ENCODE data around the gene TMEM229B.
"Not testable (repeated sequence)": the region's sequence is repeated elsewhere in the genome, so short reads cannot be mapped to it uniquely, and the experiment has no call there.

Gene TMEM229B

DNA sequence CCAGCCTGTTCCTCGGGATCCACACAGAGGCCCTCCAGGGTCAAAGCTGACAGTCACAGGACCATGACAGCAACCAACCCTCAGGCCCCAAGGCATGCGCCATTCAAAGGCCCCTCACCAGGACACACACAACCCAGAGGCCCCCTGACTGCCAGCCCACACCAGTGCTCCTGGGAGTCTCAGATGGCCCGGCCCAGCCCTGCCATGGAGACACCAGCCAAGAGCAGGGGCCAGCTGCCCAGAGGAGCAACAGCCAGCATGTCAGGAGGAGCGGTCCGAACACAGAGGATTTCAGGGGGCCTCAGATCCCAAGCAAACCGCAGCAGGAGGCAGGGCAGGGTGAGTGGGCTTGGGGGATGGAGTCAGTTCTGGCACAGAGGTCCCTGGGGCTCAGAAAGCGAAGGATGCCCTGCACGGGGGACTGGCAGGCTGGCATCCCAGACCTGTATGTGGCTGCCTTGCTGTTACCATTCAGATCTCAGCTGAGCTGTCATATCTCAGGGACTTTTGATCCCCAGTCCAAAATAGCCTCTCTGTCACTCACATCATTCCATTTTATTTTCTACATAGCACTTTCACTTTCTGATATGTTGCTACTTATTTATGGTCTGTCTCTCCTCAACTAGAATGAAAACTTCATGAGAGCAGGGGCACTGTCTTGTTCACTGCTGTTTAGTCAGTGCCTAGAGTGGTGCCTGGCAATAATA is 4.8 kb downstream of the TMEM229B start:
- FAIRE-seq = no peak

DNA sequence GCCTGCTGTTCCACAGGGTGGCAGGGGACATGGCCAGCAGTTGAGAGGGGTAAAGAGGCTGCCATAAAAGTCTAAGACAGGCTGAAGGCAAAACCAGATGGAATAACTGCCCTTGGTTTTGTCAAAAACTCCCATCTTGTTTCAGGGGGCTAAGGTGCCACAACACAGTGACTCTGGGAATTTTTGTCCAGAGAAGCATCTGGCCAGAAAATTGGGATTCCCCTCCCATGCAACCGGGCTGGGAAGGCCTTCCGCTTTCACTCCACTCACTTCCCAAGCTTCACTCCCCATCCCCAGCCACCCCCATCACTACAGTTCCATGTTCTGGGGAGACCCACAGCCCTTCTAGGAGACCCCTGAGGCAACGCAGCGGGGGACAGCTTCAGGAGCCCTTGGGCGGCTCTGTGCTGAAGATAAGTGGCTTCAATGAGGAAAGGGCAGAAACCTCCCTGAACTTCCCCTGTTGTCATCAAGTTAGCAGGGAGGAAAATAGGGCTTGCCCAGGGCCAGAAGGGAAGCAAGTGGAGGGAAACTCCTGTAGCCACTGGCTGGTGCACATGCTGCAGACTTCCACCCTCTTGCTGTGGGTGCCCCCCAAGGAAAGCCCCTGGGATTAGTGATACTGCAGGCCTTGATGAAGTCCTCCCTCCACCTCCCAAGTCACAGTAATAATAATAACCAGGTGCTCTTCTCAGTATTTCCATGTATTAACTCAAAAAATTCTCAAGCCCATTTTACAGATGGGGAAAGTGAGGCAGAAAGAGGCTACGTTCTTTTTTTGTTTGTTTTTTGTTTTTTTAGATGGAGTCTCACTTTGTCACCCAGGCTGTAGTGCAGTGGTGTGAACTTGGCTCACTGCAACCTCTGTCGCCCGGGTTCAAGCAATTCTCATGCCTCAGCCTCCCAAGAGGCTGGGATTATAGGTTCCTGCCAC is 6.0 kb downstream of the TMEM229B start:
- no peak for FAIRE-seq

- no peak for FAIRE-seq
Measured at GRCh38 chr14:67480011-67480410, 8.5 kb downstream of the TMEM229B start.

DNA sequence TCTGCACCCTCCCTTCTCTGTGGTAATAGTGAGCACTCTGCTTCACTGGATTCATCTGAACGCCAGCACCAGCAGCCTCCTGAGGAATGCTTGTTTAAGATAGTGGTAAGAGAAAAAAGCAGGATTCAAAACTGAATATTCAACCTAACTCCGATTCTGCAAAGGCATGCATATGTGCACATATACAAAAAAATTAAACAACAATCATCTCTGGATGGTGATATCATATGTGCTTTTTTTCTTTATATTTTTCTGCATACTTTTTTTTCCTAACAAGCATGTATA is 9.8 kb downstream of the TMEM229B start:
- no peak for FAIRE-seq

DNA sequence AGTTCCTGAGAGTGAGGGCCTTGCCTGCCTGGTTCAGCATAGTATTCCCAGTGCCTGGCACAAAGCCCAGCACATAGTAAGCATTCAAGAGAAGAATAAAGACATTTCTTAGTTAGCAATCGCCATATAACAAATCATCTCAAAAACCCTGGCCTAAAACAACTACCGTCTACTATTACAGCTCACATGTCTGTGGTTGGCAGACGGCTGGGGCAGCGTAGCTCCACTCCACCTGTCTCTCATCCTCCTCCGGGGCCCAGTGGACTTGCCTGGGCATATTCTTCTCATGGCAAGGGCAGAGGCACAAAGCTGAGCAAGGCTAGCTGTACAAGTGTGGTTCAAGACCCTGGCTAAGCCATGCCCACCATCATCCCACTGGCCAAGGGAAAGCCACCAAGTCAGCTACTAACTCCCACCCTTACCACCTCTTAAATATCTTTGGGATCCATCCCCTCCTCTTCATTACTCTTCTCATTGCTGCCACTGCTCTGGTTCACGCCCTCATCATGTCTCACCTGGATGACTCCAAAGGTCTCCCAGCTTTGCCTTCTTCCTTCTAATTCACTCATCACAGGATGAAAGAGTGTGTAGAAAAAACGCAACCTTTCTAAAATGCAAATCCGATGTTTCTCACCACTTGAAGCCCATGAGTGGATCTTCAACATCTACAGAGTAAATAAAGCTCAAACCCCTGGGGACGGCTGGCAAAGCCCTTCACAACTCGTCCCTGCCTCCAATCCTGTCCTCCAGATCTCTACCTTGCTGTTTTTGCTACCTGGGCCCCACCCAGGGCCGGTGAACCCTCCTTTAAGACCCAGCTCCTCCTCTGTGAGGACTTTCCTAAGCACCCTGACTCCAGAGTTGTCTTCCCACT is 10.4 kb downstream of the TMEM229B start:
- FAIRE-seq = no peak

DNA sequence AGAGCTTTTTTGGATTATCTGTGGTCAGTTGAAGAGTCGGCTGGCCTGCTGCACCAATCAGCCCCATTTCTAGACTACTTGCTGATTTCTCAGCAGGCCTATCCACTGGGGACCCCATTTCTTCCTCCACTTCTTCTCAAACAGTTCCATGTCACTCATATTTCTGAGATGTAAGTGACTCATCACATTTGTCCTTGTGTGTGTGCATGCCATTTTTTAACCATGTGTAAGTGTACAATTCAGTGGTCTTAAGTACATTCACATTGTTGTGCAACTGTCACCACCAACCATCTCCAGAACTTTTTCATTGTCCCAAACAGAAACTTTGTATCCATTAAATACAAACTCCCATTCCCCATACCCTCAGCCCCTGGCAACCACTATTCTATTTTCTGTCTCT is 14.2 kb downstream of the TMEM229B start:
- no peak for FAIRE-seq

GRCh38 chr14:67473290-67474082 is 15.0 kb downstream of the TMEM229B start:
- FAIRE-seq = no peak

DNA sequence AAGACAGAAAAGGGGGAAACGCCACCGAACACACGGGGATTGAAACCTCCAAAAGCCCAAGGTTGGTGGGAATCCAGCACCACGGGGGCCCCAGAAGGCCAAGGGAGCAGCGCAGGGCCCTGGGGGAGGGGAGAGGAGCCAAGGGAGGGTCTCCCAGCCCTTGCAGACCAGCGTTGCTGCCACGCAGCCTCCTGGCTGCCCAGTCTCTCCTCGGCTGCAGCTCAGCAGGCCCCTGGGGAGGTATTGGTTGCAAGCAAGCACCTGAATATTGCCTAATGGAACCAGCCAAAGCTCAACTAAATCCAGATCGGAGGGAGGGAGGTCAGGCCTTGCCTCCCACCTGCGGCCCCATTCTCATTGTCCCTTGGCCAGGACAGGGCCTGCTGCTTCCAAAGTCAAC is 15.8 kb downstream of the TMEM229B start:
- no peak for FAIRE-seq

GRCh38 chr14:67469954-67470353 is 18.6 kb downstream of the TMEM229B start:
- no peak for FAIRE-seq

GRCh38 chr14:67468378-67468730 is 20.2 kb downstream of the TMEM229B start:
- no peak for FAIRE-seq

DNA sequence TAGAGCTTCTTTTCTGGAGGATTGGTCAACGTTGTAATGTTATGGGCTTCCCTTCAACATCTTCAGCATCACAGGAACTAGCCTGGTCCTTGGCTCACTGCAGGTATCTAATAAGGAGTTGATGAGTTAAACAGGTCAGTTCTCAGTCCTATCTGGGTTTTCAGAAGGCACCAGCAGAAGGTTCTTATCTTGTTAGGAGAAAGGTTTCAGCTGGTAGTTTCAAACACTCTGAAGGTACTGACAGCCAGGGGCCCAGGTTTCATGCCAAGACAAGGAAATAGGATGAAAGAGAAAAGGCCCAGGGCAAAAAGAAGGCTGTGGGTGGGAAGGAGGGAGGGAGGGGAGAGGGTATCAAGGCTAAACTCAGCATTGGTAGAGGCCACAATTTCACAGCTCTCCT is 21.4 kb downstream of the TMEM229B start:
- no peak for FAIRE-seq

GRCh38 chr14:67464879-67465278 is 23.6 kb downstream of the TMEM229B start:
- FAIRE-seq = no peak

DNA sequence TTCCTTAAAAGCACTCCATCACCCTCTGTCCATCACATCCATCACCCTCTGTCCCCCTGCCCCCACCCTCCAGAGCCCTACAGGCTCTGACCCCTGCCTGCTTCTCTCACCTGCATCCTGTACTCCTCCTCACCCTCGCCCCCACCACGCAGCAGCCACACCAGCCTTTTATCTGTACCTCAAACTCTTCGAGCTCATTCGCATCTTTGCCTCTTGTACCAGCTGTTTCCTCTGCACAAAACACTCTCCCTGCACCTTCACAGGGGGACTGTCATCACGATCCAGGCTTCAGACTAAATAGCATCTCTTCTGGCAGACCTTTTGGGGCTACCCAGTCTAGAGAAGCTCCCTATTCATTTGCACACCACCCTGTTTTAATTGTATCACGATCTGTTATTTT is 24.1 kb downstream of the TMEM229B start:
- FAIRE-seq = no peak

DNA sequence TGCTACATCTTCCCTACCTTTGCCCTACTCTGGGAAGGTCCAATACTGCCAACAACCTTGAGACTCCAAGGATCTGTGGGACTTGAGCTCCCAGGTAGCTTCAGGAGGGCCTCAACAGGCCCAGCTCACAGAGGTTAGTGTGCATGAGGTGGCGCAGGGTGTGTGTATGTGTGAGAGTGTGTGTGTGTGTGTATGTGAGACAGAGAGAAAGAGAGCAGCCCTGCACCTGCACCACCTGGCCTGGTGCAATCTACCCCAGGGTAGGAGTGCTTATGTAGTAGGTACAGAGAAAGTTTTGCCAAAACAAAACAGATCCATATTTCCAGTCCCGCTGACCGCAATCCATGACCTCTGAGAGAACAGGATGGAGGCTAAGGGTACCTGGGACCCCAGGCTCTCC is 24.6 kb downstream of the TMEM229B start:
- no peak for FAIRE-seq

GRCh38 chr14:67461996-67462395 is 26.5 kb downstream of the TMEM229B start:
- FAIRE-seq = no peak

DNA sequence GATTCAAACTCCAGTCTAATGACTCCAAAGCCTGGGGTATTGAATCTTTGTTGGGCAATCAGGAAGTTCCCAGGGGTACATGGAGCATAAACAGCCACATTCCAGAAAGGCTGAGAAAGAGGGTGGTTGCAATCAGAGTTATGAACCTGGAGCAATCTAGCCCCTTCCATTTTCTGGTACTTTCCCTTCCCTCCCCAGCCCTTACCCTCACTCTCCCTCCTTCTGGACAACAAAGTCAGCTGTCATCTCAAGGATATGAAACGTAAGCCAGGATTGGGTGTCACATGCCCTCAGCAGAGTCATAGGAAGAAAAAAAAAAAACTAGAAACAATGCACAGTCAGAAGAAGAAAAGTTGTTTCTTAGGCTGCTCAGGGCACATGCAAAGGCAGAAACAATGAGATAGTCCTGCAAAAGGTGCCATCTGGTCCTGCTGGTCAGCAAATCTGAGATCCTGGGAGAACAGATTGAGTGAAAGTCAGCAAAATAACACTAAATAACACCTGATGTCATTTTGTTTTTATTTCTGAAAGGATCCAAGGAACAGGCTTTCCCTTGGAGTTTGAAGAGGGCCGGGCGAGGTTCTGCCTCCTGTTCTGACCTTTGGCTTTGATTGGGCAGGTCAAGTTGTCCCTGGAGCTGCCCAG is 27.1 kb downstream of the TMEM229B start:
- FAIRE-seq = no peak

DNA sequence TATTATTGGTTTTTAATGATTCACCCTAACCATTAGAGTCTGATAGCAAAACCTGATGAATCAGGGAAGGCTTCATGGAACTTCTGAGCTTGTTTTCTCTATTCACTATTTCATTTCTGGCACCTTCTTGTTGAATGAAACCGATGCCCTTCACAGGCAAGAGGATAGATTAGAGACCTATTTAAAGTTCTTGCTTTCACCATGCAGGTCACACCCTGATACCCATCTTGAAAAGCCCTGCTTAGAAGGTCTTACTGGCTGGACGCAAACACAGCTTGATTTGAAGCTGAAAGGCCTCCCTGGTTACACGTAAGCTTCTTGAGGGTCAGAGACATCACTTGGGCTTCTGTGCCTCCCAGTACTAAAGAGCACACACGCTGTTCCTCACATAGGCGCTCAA is 29.2 kb downstream of the TMEM229B start:
- no peak for FAIRE-seq

- no peak for FAIRE-seq
Measured at GRCh38 chr14:67457782-67458181, 30.7 kb downstream of the TMEM229B start.

DNA sequence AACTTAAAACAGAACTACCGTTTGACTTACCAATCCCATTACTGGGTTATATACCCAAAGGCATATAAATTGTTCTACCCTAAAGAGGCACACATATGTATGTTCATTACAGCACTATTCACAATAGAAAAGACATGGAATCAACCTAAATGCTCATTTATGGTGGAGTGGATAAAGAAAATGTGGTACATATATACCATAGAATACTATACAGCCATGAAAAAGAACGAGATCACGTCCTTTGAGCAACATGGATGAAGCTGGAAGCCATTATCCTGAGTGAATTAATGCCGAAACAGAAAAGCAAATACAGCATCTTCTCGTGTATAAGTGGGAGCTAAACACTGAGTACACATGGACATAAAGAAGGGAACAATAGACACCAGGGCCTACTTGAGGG is 31.8 kb downstream of the TMEM229B start:
- no peak for FAIRE-seq

- no peak for FAIRE-seq
Measured at GRCh38 chr14:67453575-67454300, 34.8 kb downstream of the TMEM229B start.

DNA sequence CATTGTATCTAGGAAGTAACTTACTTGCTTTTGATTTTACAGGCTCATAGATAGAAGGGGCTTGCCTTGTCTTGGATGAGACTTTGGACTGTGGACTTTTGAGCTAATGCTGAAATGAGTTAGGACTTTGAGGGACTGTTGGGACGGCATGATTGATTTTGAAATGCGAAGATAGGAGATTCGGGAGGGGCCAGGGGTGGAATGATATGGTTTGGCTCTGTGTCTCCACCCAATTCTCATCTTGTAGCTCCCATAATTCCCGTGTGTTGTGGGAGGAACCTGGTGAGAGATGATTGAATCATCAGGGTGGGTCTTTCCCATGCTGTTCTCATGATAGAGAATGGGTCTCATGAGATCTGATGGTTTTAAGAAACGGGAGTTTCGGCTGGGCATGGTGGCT is 36.9 kb downstream of the TMEM229B start:
- not testable (repeated sequence) for FAIRE-seq
